MM.1S (cell line): ENCODE data around the gene SRM.
"Not testable (repeated sequence)": the region's sequence is repeated elsewhere in the genome, so short reads cannot be mapped to it uniquely, and the experiment has no call there.

Experiments used
- DNase-seq: peaks from one replicate; pipeline ENCODE4 v3.0.0-alpha.2; 2015
- H2AFZ ChIP-seq: fragments of 300-600 bp; sonication (generic); 2 replicates; pipeline ENCODE4 v1.6.0; 2016; ENCODE audit warnings: antibody characterized with exemption, low read length
- H3F3A ChIP-seq: fragments of 300-600 bp; sonication (generic); 2 replicates; pipeline ENCODE4 v1.6.1; 2016; ENCODE audit warnings: mild to moderate bottlenecking, antibody characterized with exemption, low read length, moderate library complexity, mixed read lengths; ENCODE audit not compliant: insufficient read depth
- H3K27ac ChIP-seq: fragments of 300-600 bp; sonication (generic); 2 replicates; pipeline ENCODE4 v1.5.1; 2016; ENCODE audit warnings: mild to moderate bottlenecking, low read length
- H3K27me3 ChIP-seq: fragments of 300-600 bp; sonication (generic); replicated peaks from 2 replicates; pipeline ENCODE4 v1.6.0; 2016; ENCODE audit warnings: low read length; ENCODE audit not compliant: insufficient read depth
- H3K36me3 ChIP-seq: fragments of 300-600 bp; sonication (generic); replicated peaks from 2 replicates; pipeline ENCODE4 v1.6.1; 2016; ENCODE audit warnings: mild to moderate bottlenecking, low read length, mixed read lengths; ENCODE audit not compliant: insufficient read depth
- H3K4me1 ChIP-seq: fragments of 300-600 bp; sonication (generic); 2 replicates; pipeline ENCODE4 v1.6.1; 2016; ENCODE audit warnings: low read length, mixed read lengths
- H3K4me2 ChIP-seq: fragments of 300-600 bp; sonication (generic); 2 replicates; pipeline ENCODE4 v1.6.0; 2016; ENCODE audit warnings: low read depth, low read length
- H3K4me3 ChIP-seq: fragments of 300-600 bp; sonication (generic); 2 replicates; pipeline ENCODE4 v1.5.1; 2016; ENCODE audit warnings: low read length, mixed read lengths
- H3K79me2 ChIP-seq: fragments of 300-600 bp; sonication (generic); 2 replicates; pipeline ENCODE4 v1.6.1; 2016; ENCODE audit warnings: mixed run types, low read length, mixed read lengths
- H3K9ac ChIP-seq: fragments of 300-600 bp; sonication (generic); 2 replicates; pipeline ENCODE4 v1.6.1; 2016; ENCODE audit warnings: low read length, mixed read lengths
- H3K9me2 ChIP-seq: fragments of 300-600 bp; sonication (generic); replicated peaks from 2 replicates; pipeline ENCODE4 v1.6.1; 2016; ENCODE audit warnings: mild to moderate bottlenecking, low read length, mixed read lengths; ENCODE audit not compliant: insufficient read depth
- H3K9me3 ChIP-seq: fragments of 300-600 bp; sonication (generic); replicated peaks from 2 replicates; pipeline ENCODE4 v1.6.1; 2016; ENCODE audit warnings: mild to moderate bottlenecking, low read length, mixed read lengths; ENCODE audit not compliant: insufficient read depth
- H4K20me1 ChIP-seq: fragments of 300-600 bp; sonication (generic); 2 replicates; pipeline ENCODE4 v1.6.1; 2016; ENCODE audit warnings: mild to moderate bottlenecking, low read length, moderate library complexity, mixed read lengths; ENCODE audit not compliant: insufficient read depth
- CTCF ChIP-seq: fragments of 300-600 bp; sonication (generic); IDR thresholded peaks from 2 replicates; pipeline ENCODE4 v1.5.1; 2016; ENCODE audit warnings: antibody characterized with exemption, low read length, mixed read lengths
- EZH2 ChIP-seq: fragments of 300-600 bp; sonication (generic); optimal IDR thresholded peaks from 2 replicates; pipeline ENCODE3; 2017; ENCODE audit warnings: low read depth, mild to moderate bottlenecking, antibody characterized with exemption, low read length, mixed read lengths
- EZH2phosphoT487 ChIP-seq: fragments of 300-600 bp; sonication (generic); IDR thresholded peaks from 2 replicates; pipeline ENCODE4 v1.6.1; 2018; ENCODE audit warnings: antibody characterized with exemption, low read length

Gene SRM

DNA sequence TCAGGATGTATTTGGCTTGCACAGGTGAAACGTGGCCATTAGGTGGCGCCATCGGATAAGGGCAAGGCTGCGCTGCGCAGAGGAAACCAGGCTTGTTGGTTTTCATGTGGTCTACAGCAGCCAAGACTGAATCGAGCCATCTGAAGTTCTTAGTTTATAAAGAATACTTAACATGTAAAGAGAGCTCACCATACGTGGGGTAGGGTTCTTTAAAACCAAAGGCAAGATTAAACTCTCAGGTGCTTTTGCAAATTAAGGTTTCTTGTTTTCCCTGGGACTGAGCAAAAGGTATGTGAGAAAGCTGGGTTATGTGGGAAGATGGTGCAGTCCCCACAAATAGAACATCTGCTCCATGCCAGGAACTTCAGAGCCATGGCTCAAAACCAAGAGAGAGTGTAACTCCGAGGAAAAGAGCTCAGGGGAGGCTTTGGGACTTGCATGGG is 22.1 kb downstream of the SRM start:
- Histone ChIP-seq H3K4me1 (no peaks in the 10 kb centered on the region), H3K36me3 (no peaks in the 10 kb centered on the region), H3K9ac (no peak overlapping the region), H3K4me2 (no peak overlapping the region), H3K9me2 (no peaks in the 10 kb centered on the region), H3F3A (no peaks in the 10 kb centered on the region), H3K9me3 (no peaks in the 10 kb centered on the region), H4K20me1 (no peaks in the 10 kb centered on the region), H2AFZ (no peak overlapping the region), H3K27me3 (0 out of 2 replicates have a peak, but pooled peaks cover 3% of the 10 kb centered on the region), H3K27ac (no peak overlapping the region), H3K4me3 (no peak overlapping the region), H3K79me2 (no peaks in the 10 kb centered on the region)
- peak; percentile 83 for DNase-seq
- TF ChIP-seq EZH2phosphoT487 (no peak), EZH2 (no peak), CTCF (peak; percentile 99)

DNA sequence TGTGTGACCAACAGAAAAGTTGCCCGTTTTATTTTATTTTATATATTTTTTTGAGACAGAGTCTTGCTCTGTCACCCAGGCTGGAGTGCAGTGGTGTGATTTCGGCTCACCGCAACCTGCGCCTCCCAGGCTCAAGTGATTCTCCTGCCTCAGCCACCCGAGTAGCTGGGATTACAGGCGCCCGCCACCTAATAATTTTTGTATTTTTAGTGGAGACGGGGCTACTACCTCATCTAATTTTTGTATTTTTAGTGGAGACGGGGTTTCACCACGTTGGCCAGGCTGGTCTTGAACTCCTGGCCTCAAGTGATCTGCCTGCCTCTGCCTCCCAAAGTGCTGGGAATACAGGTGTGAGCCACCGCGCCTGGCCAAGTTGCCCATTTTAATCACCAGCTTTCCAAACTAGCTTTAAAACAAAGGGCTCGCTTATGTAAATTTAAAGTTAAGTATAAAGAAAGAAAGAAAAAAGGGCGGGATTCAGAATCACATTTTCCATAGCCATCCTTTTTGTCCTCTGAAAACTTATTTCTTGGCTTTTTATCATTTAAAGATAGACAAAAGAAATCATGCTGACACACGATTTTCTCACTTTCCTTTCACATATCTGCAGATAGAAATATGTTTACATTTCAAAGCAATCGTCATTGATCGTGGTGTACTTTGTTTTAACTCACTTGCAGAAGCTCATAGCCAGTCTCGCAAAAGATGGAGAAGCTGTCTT is 22.6 kb downstream of the SRM start:
- not testable (repeated sequence) for H3K27ac ChIP-seq, H3K79me2 ChIP-seq, H4K20me1 ChIP-seq, H3K36me3 ChIP-seq, H3K9me2 ChIP-seq, H2AFZ ChIP-seq, H3K27me3 ChIP-seq, H3K9ac ChIP-seq, H3F3A ChIP-seq, H3K4me2 ChIP-seq, DNase-seq, H3K4me1 ChIP-seq, H3K9me3 ChIP-seq, H3K4me3 ChIP-seq

DNA sequence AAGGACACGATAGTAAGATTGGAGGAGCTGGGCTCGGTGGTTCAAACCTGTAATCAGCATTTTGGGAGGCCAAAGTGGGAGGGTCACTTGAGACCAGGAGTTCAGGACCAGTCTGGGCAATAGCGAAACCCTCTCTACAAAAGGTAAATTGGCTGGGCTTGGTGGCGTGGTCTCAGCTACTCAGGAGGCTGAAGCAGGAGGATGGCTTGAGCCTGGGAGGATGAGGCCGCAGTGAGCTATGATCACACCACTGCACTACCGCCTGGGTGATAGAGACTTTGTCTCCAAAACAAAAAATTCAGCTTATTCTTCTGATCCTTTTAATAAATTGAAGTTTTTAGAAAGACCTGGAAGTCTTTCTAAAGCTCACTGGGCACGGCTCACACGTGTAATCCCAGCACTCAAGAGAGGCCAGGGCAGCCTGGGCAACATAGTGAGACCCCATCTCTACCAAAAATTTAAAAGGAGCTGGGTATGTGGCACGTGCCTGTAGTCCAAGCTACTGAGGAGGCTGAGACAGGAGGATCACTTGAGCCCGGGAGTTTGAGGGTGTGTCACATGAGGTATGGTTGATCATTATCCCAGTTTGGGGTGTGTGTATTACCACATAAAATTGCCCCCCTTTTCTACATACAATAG is 28.1 kb downstream of the SRM start:
- H3K27ac ChIP-seq: no peak overlapping the region
- 0 out of 2 replicates have a peak, but pooled peaks cover 3% of the 10 kb centered on the region for H3K27me3 ChIP-seq
- no peak overlapping the region for H3K4me3 ChIP-seq
- H3K36me3 ChIP-seq: no peaks in the 10 kb centered on the region
- no peaks in the 10 kb centered on the region for H3K9me2 ChIP-seq
- H3K9me3 ChIP-seq: no peaks in the 10 kb centered on the region
- no peak for DNase-seq
- no peaks in the 10 kb centered on the region for H4K20me1 ChIP-seq
- no peak overlapping the region for H3K4me2 ChIP-seq
- no peak overlapping the region for H2AFZ ChIP-seq
- H3K9ac ChIP-seq: no peak overlapping the region
- TF ChIP-seq EZH2: no peak
- no peak for TF ChIP-seq EZH2phosphoT487
- TF ChIP-seq CTCF: no peak
- H3K4me1 ChIP-seq: no peaks in the 10 kb centered on the region
- H3F3A ChIP-seq: no peaks in the 10 kb centered on the region; the same call in 1 of the 2 replicates
- H3K79me2 ChIP-seq: no peaks in the 10 kb centered on the region

DNA sequence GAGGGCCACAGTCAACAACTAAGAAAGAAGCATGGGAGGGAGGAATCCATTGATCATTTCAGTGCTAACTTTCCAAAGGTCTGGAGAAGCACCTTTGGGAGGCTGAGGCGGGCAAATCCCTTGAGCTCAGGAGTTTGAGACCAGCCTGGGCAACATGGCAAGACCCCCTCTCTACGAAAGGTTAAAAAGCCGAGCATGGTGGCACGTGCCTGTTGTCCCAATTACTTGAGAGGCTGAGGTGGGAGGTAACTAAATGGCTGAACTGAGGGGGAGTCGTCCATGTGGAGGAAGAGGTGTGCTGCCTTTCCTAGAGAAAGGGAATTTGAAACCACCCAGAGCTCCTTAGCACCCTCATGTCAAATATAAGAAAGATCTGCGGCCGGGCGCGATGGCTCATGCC is 29.0 kb downstream of the SRM start:
- DNase-seq: no peak
- Histone ChIP-seq H3F3A (no peaks in the 10 kb centered on the region; the same call in 1 of the 2 replicates), H4K20me1 (no peaks in the 10 kb centered on the region), H3K4me2 (no peak overlapping the region), H2AFZ (no peak overlapping the region), H3K9me3 (no peaks in the 10 kb centered on the region), H3K9me2 (no peaks in the 10 kb centered on the region), H3K79me2 (no peaks in the 10 kb centered on the region), H3K4me1 (no peaks in the 10 kb centered on the region), H3K27ac (no peak overlapping the region), H3K27me3 (0 out of 2 replicates have a peak, but pooled peaks cover 3% of the 10 kb centered on the region), H3K9ac (no peak overlapping the region), H3K4me3 (no peak overlapping the region), H3K36me3 (peaks cover 5% of the 10 kb centered on the region; the same call in 1 of the 2 replicates)
- TF ChIP-seq EZH2 (no peak), CTCF (no peak), EZH2phosphoT487 (no peak)
